Fibroblast of lung (primary cell): ENCODE results near the gene NKX6-2. TPM values are rescaled to one million over a fixed set of nuclear protein-coding genes. Genes with fewer than 3 reads are reported as not detected.

Experiments
- DNase-seq, 2 donors: peaks; one replicate each; pipeline versions ENCODE4 v3.0.0 to v3.0.0-alpha.2; 2010; ENCODE audit warnings: low read depth in 2 of 2
- H2AFZ ChIP-seq: 2 replicates; pipeline ENCODE4 v1.5.1; 2012; ENCODE audit warnings: low read length, control low read depth, inconsistent platforms
- H3K27ac ChIP-seq: 2 replicates; pipeline ENCODE4 v1.5.1; 2011; ENCODE audit warnings: low read length, control low read depth; ENCODE audit not compliant: insufficient read depth
- H3K27me3 ChIP-seq: 2 replicates; pipeline ENCODE4 v1.5.1; 2011; ENCODE audit warnings: mild to moderate bottlenecking, low read length; ENCODE audit not compliant: control insufficient read depth, insufficient read depth
- H3K36me3 ChIP-seq: 2 replicates; pipeline ENCODE4 v1.5.1; 2011; ENCODE audit warnings: low read length; ENCODE audit not compliant: control insufficient read depth, insufficient read depth
- H3K4me1 ChIP-seq: 2 replicates; pipeline ENCODE4 v1.5.1; 2011; ENCODE audit warnings: low read length; ENCODE audit not compliant: control insufficient read depth, insufficient read depth; ENCODE audit errors: extremely low read depth
- H3K4me2 ChIP-seq: 2 replicates; pipeline ENCODE4 v1.5.1; 2011; ENCODE audit warnings: low read length, control low read depth; ENCODE audit not compliant: insufficient read depth; ENCODE audit errors: extremely low read depth
- H3K4me3 ChIP-seq, 4 experiments: fragments of 200-600 bp in 1 of 4; sonication (generic) in 1 of 4; replicated peaks in 1 of 4; 2 replicates each; pipeline ENCODE4 v1.5.1; 2011 to 2016; ENCODE audit warnings: low read length in 4 of 4, low read depth in 3 of 4, mild to moderate bottlenecking in 3 of 4, control low read depth in 2 of 4, inconsistent platforms in 1 of 4, mixed read lengths in 1 of 4; ENCODE audit not compliant: insufficient read depth in 1 of 4; ENCODE audit errors: control extremely low read depth in 1 of 4
- H3K79me2 ChIP-seq: 2 replicates; pipeline ENCODE4 v1.5.1; 2012; ENCODE audit warnings: mild to moderate bottlenecking, low read length, inconsistent platforms; ENCODE audit not compliant: control insufficient read depth, insufficient read depth
- H3K9ac ChIP-seq: 2 replicates; pipeline ENCODE4 v1.5.1; 2011; ENCODE audit warnings: mild to moderate bottlenecking, low read length, control low read depth; ENCODE audit not compliant: insufficient read depth
- H3K9me3 ChIP-seq: 2 replicates; pipeline ENCODE4 v1.5.1; 2012; ENCODE audit warnings: low read depth, low read length; ENCODE audit not compliant: control insufficient read depth, insufficient read depth
- H4K20me1 ChIP-seq: 2 replicates; pipeline ENCODE4 v1.5.1; 2011; ENCODE audit warnings: low read length; ENCODE audit not compliant: control insufficient read depth, insufficient read depth; ENCODE audit errors: extremely low read depth
- EZH2 ChIP-seq: IDR thresholded peaks from 2 replicates; pipeline ENCODE4 v1.5.1; 2012; ENCODE audit warnings: low read length, control low read depth, mild to moderate bottlenecking; ENCODE audit errors: missing control alignments
- polyA plus RNA-seq, 2 donors: library from polyadenylated mRNA; depleted of rRNA in 1 of 2; stranded (reverse) in 1 of 2; unstranded in 1 of 2; fragments of >200 nt; gene quantifications; 2 replicates each; pipeline ENCODE4 v1.2.1, GENCODE V29; 2011 to 2012; ENCODE audit warnings: missing spikeins in 1 of 2
- total RNA-seq: library from RNA; depleted of rRNA; stranded (reverse); fragments of >200 nt; gene quantifications from 2 replicates; pipeline ENCODE4 v1.2.1, GENCODE V29; 2014
- TF ChIP-seq, protein P1 (sequence below), 2 donors: IDR thresholded peaks in 1 of 2; conservative IDR thresholded peaks in 1 of 2; 1 replicate in 1 of 2; 2 replicates in 1 of 2; pipeline ENCODE4 v1.5.1; 2011 to 2012; ENCODE audit warnings: low read length in 2 of 2, control low read depth in 1 of 2, inconsistent platforms in 1 of 2, low read depth in 1 of 2, mild to moderate bottlenecking in 1 of 2

The NKX6-2 gene
- total and polyA plus RNA-seq, 2 donors (not counting 1 experiment from before 2014, with no cell fraction given) = not detected

DNA sequence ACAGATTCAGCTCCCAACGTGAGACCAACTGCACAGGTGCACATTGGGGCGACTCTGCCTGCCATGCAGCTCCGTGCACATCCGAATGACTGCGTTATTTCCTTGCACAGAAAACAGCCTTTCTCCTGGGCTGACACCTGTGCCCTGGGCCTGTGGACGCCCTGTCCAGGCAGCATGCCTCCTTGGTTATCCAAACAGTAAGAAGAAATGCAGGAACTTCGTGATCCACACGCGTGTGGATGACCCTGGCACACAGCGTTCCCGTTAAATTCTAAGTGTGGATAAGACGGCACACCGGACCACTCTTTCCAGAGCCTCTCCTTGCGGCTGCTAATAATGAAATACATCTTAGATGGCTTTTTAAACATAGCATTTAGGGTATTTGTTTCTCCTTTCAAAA, 39.6 kb downstream of the NKX6-2 start:
- TF ChIP-seq EZH2 = no peak
- TF ChIP-seq, protein P1, sequence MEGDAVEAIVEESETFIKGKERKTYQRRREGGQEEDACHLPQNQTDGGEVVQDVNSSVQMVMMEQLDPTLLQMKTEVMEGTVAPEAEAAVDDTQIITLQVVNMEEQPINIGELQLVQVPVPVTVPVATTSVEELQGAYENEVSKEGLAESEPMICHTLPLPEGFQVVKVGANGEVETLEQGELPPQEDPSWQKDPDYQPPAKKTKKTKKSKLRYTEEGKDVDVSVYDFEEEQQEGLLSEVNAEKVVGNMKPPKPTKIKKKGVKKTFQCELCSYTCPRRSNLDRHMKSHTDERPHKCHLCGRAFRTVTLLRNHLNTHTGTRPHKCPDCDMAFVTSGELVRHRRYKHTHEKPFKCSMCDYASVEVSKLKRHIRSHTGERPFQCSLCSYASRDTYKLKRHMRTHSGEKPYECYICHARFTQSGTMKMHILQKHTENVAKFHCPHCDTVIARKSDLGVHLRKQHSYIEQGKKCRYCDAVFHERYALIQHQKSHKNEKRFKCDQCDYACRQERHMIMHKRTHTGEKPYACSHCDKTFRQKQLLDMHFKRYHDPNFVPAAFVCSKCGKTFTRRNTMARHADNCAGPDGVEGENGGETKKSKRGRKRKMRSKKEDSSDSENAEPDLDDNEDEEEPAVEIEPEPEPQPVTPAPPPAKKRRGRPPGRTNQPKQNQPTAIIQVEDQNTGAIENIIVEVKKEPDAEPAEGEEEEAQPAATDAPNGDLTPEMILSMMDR (conservative IDR thresholded peaks at IDR 0.05 in 1 of 2, IDR thresholded peaks at IDR 0.05 in 1 of 2; ENCODE audit: low read depth in 1 of 2, low read length in 2 of 2) = no peak
- no peak overlapping the region for H2AFZ ChIP-seq
- no peaks in the 10 kb centered on the region for H3K79me2 ChIP-seq
- H3K4me2 ChIP-seq = no peak overlapping the region
- no peaks in the 10 kb centered on the region for H3K4me1 ChIP-seq
- H3K27ac ChIP-seq = no peak overlapping the region
- H3K4me3 ChIP-seq = no peak overlapping the region
- no peak for DNase-seq
- no peaks in the 10 kb centered on the region for H4K20me1 ChIP-seq
- H3K27me3 ChIP-seq = no peaks in the 10 kb centered on the region
- H3K9me3 ChIP-seq = no peaks in the 10 kb centered on the region
- no peak overlapping the region for H3K9ac ChIP-seq
- no peaks in the 10 kb centered on the region for H3K36me3 ChIP-seq

DNA sequence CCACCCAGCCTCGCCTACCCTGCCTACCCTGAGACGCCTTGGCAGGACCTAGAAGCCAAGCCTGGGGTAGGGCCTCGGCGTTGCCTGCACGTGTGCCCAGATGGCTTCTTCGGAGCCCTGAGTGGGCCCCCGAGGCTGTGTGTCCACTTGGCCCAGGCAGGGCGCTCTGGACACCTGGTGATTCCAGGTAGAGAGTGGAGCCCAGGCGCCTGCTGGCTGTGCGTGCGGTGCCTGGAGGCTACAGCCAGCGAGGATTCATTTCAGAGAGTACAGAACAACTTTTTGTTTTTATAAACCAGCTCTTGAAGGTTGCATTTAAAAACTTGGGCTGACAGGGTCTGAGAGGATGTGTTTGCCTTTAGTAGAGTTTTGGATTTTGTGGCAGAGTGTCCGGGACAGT, 40.0 kb downstream of the NKX6-2 start:
- no peak for DNase-seq
- no peak overlapping the region for H3K4me3 ChIP-seq
- H3K36me3 ChIP-seq = no peaks in the 10 kb centered on the region
- H3K4me1 ChIP-seq = no peaks in the 10 kb centered on the region
- no peak for TF ChIP-seq EZH2
- TF ChIP-seq, protein P1 (conservative IDR thresholded peaks at IDR 0.05 in 1 of 2, IDR thresholded peaks at IDR 0.05 in 1 of 2; ENCODE audit: low read depth in 1 of 2, low read length in 2 of 2) = no peak
- no peak overlapping the region for H3K9ac ChIP-seq
- no peaks in the 10 kb centered on the region for H3K27me3 ChIP-seq
- H4K20me1 ChIP-seq = no peaks in the 10 kb centered on the region
- H3K79me2 ChIP-seq = no peaks in the 10 kb centered on the region
- no peak overlapping the region for H2AFZ ChIP-seq
- H3K27ac ChIP-seq = no peak overlapping the region
- H3K4me2 ChIP-seq = no peak overlapping the region
- H3K9me3 ChIP-seq = no peaks in the 10 kb centered on the region

DNA sequence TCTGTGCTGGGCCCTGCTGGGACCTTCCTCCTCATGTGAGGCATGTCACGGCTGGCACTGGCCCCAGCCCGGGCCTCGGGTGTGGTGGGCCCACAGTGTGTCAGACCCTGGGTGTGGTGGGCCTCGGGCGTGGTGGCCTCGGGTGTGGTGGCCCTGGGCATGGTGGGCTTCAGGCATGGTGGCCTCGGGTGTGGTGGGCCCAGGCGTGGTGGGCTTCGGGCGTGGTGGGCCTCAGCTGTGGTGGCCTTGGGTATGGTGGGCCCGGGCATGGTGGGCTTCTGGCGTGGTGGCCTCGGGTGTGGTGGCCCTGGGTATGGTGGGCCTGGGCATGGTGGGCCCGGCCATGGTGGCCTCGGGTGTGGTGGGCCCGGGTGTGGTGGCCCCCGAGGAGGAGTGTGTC, 40.4 kb downstream of the NKX6-2 start:
- TF ChIP-seq, protein P1 (conservative IDR thresholded peaks at IDR 0.05 in 1 of 2, IDR thresholded peaks at IDR 0.05 in 1 of 2; ENCODE audit: low read depth in 1 of 2, low read length in 2 of 2) = no peak
- TF ChIP-seq EZH2 = no peak
- Histone ChIP-seq H3K4me1 (no peaks in the 10 kb centered on the region), H3K79me2 (no peaks in the 10 kb centered on the region), H3K27ac (no peak overlapping the region), H3K9me3 (no peaks in the 10 kb centered on the region), H3K27me3 (no peaks in the 10 kb centered on the region), H2AFZ (no peak overlapping the region), H3K36me3 (no peaks in the 10 kb centered on the region), H3K4me3 (no peak overlapping the region), H3K9ac (no peak overlapping the region), H4K20me1 (no peaks in the 10 kb centered on the region), H3K4me2 (no peak overlapping the region)
- DNase-seq = no peak
